Measurements from ENCODE around the gene ARG1. TPM values are rescaled to one million over a fixed set of nuclear protein-coding genes. Genes with fewer than 3 reads are reported as not detected.
"Not testable (repeated sequence)": the region's sequence is repeated elsewhere in the genome, so short reads cannot be mapped to it uniquely, and the experiment has no call there.

The ARG1 gene
- total and polyA plus RNA-seq, 2 of the 8 experiments (the other 6 are each of a cell fraction or from before 2014, with no cell fraction given): not detected

DNA sequence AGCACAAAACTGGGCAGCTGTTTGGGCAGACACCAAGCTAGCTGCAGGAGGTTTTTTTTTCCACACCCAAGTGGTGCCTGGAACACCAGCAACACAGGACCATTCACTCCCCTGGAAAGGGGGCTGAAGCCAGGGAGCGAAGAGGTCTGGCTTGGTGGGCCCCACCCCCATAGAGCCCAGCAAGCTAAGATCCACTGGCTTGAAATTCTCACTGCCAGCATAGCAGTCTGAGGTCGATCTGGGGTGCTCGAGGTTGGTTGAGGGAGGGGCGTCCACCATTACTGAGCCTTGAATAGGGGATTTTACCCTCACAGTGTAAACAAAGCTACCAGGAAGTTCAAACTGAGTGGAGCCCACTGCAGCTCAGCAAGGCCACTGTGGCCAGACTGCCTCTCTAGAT lies 34.4 kb upstream of the ARG1 start:
- H2BK15ac ChIP-seq (ENCODE audit: low read length); H3K18ac ChIP-seq (ENCODE audit: extremely low read depth, low read length); H3K9ac ChIP-seq (replicated peaks in 1 of 4; ENCODE audit: extremely low read depth in 1 of 4, low read depth in 3 of 4, low read length in 3 of 4); H3K9me3 ChIP-seq (ENCODE audit: insufficient read depth in 2 of 2, low read depth in 1 of 2, low read length in 1 of 2); H2BK5ac ChIP-seq (ENCODE audit: low read depth, low read length); H3K27ac ChIP-seq (ENCODE audit: low read depth, low read length); H4K91ac ChIP-seq (replicated peaks; ENCODE audit: insufficient read length, low read length); POLR2A ChIA-PET (ENCODE audit: partially characterized antibody); H2BK120ac ChIP-seq (replicated peaks; ENCODE audit: low read depth, low read length); H2BK20ac ChIP-seq (ENCODE audit: low read length); H3K79me2 ChIP-seq (ENCODE audit: control insufficient read depth in 1 of 2, insufficient read depth in 2 of 2, low read length in 2 of 2); H3K14ac ChIP-seq (ENCODE audit: insufficient read length); H3K23ac ChIP-seq (ENCODE audit: insufficient read length); H2AK5ac ChIP-seq (ENCODE audit: low read depth, low read length); H4K8ac ChIP-seq (ENCODE audit: extremely low read depth, insufficient read depth, low read length); H2BK12ac ChIP-seq (ENCODE audit: low read depth, low read length); FAIRE-seq; H3K79me1 ChIP-seq (ENCODE audit: low read depth, low read length); DNase-seq (ENCODE audit: low read depth in 1 of 2, low spot score in 2 of 2); H4K20me1 ChIP-seq (replicated peaks in 1 of 2; ENCODE audit: control insufficient read depth in 1 of 2, insufficient read depth in 2 of 2, low read length in 2 of 2); H3K27me3 ChIP-seq (replicated peaks in 1 of 4; ENCODE audit: control insufficient read depth in 3 of 4, extremely low read depth in 1 of 4, insufficient read depth in 3 of 4, low read length in 3 of 4); H3K56ac ChIP-seq (replicated peaks; ENCODE audit: insufficient read length, low read depth, low read length); H3K23me2 ChIP-seq (ENCODE audit: low read depth, low read length); H3K36me3 ChIP-seq (ENCODE audit: control insufficient read depth in 2 of 4, insufficient read depth in 4 of 4, low read length in 3 of 4); H3K4me2 ChIP-seq (ENCODE audit: insufficient read depth in 1 of 2, low read depth in 2 of 2, low read length in 2 of 2); H3K4ac ChIP-seq (replicated peaks; ENCODE audit: insufficient read length, low read depth, low read length); H3K4me3 ChIP-seq (ENCODE audit: extremely low read depth in 1 of 4, insufficient read depth in 2 of 4, low read depth in 3 of 4, low read length in 4 of 4); H4K5ac ChIP-seq (ENCODE audit: insufficient read length, low read depth, low read length); H3K4me1 ChIP-seq (replicated peaks in 1 of 4; ENCODE audit: control insufficient read depth in 3 of 4, insufficient read depth in 4 of 4, low read length in 3 of 4): not testable (repeated sequence)
- H2AFZ ChIP-seq (ENCODE audit: low read length): peak overlapping the region; percentile 70; the same call in 1 of the 2 replicates
- WGBS, 2 experiments (ENCODE audit: extremely low coverage in 1 of 2, insufficient coverage in 1 of 2, insufficient read length in 1 of 2, insufficient replicate concordance in 2 of 2, low coverage in 1 of 2, low lambda C conversion rate in 2 of 2, missing lambda C conversion rate in 1 of 2): 90% methylated on average over 4 of the region's 4 CpGs; no CpG with 5 or more reads in 1 of the 2 experiments
- CTCF ChIA-PET (ENCODE audit: partially characterized antibody): interaction anchor here (0.6 to 7.8 kb wide), 7 partner anchors 9 to 1180 kb away, joined by 3 to 73 read pairs (median 3); no protein-coding TSS in a partner anchor

All from H1 (cell line).